ENCODE measurements around the gene NKAIN2.

NKAIN2 gene

GRCh38 chr6:123808556-123808955 lies 4.9 kb downstream of the NKAIN2 start:
- DNase-seq (ENCODE audit: low read depth): no peak

GRCh38 chr6:123810214-123810613 lies 6.5 kb downstream of the NKAIN2 start:
- DNase-seq (ENCODE audit: low read depth): no peak

- DNase-seq (ENCODE audit: low read depth): no peak
Measured at GRCh38 chr6:123810948-123811347, 7.3 kb downstream of the NKAIN2 start.

- no peak for DNase-seq (ENCODE audit: low read depth)
Measured at GRCh38 chr6:123811378-123811777, 7.7 kb downstream of the NKAIN2 start.

- no peak for DNase-seq (ENCODE audit: low read depth)
Measured at GRCh38 chr6:123812621-123813020, 9.0 kb downstream of the NKAIN2 start.

GRCh38 chr6:123821112-123821511 lies 17.4 kb downstream of the NKAIN2 start:
- no peak for DNase-seq (ENCODE audit: low read depth)

DNA sequence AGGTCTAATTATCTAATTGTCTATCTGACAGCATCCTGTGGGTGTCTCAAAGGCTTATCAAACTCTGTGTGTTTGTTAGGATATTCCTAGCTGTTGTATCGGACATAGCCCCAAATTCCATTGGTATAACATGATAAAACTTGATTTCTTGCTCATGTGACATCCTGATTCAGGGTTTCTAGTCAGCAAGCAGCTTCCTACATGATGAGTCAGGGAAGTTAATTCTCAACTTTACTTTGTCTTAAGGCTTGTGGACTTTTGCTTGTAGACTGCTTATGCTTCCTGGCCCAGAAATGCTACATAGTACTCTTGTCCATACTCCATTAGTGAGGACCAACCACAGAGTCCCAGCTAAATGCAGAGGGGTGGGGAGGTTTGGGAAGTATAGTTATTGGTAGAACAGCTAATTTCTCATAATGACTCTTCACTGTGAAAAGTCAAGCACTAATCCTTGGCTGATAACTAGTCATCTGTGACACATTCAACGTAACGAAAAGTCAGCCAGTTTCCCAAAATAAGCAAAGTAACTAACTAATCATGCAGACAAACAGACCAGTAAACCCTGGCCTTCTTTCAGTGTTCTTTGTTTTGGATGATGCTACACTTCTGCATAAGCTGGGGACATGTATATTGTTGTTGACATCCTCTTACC lies 25.8 kb downstream of the NKAIN2 start:
- DNase-seq (ENCODE audit: low read depth): peak; percentile 18

GRCh38 chr6:123830120-123830519 lies 26.5 kb downstream of the NKAIN2 start:
- DNase-seq (ENCODE audit: low read depth): no peak

GRCh38 chr6:123838505-123839234 lies 35.0 kb downstream of the NKAIN2 start:
- no peak for DNase-seq (ENCODE audit: low read depth)

DNA sequence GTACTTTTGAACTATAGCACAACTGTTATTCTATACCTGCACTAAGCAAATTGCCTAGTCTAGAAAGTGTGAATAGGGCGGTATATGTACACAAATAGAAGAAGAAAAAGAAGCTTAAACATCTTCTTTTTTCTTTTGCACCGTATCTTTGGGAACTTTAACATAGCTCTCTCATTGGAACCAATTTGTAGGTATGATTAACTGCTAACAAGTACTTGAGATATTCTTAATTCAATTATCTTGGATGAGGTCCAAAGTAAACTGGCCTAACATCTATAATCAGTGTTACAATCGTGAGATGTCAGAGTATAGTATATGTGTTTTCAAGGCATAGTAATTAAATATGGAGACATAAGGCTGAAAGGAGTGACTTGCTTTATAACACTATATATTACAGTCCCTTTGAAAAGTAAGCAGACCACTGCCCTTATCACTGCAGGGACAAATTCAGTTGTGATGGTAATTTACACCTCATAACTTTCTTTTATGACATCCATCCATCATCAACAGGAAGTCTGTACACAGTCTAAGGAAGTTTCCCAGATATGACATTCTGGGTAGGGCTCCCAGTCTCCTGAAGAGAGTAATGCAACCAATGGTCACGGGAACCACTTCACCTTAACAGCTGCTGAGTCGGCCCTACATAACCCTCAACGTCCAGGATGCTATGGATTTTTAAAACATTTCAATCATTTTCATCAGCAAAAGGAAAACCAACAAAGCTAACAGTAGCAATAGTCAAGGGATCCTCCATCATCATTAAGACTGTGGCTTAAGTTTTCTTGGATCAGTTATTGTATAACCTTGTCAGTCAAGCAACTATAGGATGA lies 37.6 kb downstream of the NKAIN2 start:
- no peak for DNase-seq (ENCODE audit: low read depth)

- no peak for DNase-seq (ENCODE audit: low read depth)
Measured at GRCh38 chr6:123844011-123844410, 40.3 kb downstream of the NKAIN2 start.

DNA sequence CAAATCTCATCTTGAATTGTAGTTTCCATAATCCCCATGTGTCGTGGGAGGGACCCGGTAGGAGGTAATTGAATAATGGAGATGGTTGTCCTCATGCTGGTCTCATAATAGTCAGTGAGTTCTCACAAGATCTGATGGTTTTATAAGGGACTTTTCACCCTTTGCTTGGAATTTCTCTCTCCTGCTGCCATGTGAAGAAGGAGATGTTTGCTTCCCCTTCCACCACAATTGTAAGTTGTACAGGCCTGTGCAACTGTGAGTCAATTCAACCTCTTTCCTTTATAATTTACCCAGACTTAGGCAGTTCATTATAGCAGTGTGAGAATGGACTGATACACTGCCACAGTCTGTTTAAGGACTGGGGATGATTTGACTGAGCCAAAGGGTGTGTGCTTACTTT lies 44.7 kb downstream of the NKAIN2 start:
- DNase-seq (ENCODE audit: low read depth): no peak

DNA sequence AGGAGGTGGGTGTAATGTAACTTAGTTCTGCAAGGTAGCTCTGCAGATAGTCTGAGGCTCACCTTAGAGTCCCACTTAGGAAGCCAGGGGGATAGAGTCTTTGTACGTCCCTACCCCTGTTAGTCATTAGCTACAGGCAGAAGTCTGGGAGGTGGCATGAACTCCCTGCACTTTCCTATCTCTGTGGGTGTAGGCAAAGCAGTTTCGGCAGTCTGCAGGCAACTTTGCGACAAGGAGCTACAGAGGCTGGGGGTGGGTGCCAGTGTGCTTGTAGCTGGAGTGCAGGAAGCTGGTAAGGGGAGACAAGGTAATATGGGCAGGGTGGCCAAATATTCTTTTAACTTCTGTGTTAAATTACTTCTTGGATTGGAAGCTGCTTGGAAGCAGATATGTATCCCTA lies 45.7 kb downstream of the NKAIN2 start:
- DNase-seq (ENCODE audit: low read depth): no peak

DNA sequence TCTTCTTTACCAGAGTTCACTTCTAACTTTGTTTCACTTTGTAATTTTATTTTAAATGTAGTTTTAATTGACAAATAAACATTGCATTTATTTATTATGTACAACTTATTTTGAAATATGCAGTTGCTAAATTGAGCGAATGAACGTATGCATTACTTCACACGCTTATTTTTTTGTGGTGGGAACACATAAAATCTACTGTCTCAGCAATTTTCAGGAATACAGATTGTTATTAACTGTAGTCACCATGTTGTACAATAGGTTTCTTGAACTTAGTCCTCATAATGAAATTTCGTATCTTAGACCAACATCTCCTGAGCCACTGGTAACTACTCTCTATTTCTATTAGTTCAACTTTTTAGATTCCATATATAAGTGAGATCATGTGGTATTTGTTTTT lies 46.9 kb downstream of the NKAIN2 start:
- DNase-seq (ENCODE audit: low read depth): no peak

- DNase-seq (ENCODE audit: low read depth): no peak
Measured at GRCh38 chr6:123854201-123854600, 50.5 kb downstream of the NKAIN2 start.

- no peak for DNase-seq (ENCODE audit: low read depth)
Measured at GRCh38 chr6:123855506-123855905, 51.8 kb downstream of the NKAIN2 start.

DNA sequence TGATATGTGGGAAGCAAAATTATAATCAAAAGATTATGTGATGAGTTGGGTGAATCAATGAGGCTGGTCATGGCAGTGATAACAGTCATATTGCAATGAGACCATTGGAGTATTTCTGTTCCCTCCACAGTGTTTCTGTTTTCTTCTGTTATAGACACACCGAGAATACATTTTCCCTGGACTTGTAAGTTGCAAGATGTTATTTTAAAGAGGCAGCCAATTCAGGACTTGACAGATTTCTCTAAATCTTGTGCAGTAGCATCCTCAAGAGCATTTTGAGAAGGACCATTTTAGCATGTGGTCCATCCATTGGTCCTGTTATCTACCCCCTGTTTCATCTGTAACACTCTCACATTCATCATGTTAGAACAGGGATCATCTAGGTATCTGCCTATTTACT lies 55.6 kb downstream of the NKAIN2 start:
- DNase-seq (ENCODE audit: low read depth): no peak

GRCh38 chr6:123869334-123869733 lies 65.7 kb downstream of the NKAIN2 start:
- DNase-seq (ENCODE audit: low read depth): no peak

DNA sequence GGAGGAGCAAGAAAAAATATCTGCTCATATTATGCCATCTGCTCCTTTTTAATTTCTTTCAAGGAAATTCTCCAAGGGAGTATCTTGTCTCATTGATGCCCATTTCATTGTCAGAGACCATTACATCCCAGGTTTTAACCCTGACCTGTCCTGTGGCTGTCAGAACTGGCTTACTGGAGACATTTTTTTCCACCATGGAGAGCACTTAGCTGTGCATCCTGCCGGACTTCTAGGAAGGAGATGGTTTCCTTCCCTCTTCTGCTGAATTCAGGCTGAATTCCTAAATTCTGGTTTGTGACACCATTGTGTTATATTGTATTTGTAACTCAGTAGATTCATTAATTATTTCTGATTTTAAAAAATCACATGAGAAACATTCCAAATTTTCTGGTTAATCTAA lies 70.3 kb downstream of the NKAIN2 start:
- no peak for DNase-seq (ENCODE audit: low read depth)

- DNase-seq (ENCODE audit: low read depth): no peak
Measured at GRCh38 chr6:123875784-123876183, 72.1 kb downstream of the NKAIN2 start.

GRCh38 chr6:123879749-123880148 lies 76.1 kb downstream of the NKAIN2 start:
- no peak for DNase-seq (ENCODE audit: low read depth)

DNA sequence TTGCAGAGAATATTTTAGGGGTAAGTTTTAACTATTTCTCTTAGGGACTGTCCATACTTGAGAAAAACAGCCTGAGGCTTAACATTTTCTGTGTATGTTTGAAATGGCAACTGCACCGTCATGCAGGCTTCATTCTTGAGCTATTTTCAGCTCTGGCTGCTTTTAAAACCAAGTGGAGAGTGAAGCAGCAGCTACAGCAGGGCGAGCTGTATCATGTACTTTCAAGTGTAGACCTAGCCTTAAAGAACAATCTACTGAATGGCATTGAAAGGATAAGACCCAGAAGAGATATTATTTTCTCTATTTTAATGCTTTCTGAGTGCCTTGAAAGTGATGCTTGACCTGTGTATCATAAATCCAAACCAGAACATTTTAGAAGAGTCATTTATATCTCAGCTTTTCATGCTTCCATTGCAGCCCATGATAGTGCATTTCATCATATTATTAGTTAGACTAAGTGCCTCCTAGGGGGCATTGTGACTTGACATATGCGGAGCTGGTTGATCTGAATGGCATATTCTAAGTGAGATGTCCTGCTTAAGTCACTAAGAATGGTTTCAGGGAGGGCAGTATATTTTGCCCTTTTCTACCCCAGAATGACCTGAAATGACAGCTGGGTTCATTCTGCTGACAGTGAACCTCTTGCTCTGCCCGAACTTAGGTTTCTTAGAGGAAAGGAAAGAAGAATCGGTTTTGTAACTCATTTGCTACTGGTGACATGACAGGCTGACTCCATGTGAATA lies 85.3 kb downstream of the NKAIN2 start:
- DNase-seq (ENCODE audit: low read depth): no peak

Measured in fibroblast of the conjunctiva (primary cell).